Liver (tissue), 9 donors: ENCODE results near the gene C1QTNF12. TPM values are rescaled to one million over a fixed set of nuclear protein-coding genes. Genes with fewer than 3 reads are reported as not detected.

ENCODE experiments used
- DNase-seq: peaks from one replicate; pipeline ENCODE4 v3.0.0-alpha.2; 2017; ENCODE audit warnings: low spot score
- H3K27ac ChIP-seq, 2 donors: one replicate each; pipeline ENCODE4 v1.7.0; 2013; ENCODE audit warnings: inconsistent platforms in 2 of 2, low read length in 2 of 2, control low read depth in 1 of 2, low read depth in 1 of 2, mild to moderate bottlenecking in 1 of 2
- H3K27me3 ChIP-seq, 4 donors: one replicate each; pipeline versions ENCODE4 v1.6.1 to v1.7.0; 2013; ENCODE audit warnings: low read length in 3 of 4, inconsistent platforms in 1 of 4, mild to moderate bottlenecking in 1 of 4, moderate library complexity in 1 of 4; ENCODE audit not compliant: control insufficient read depth in 4 of 4, insufficient read depth in 4 of 4
- H3K36me3 ChIP-seq, 4 donors: one replicate each; pipeline versions ENCODE4 v1.6.1 to v1.7.0; 2013; ENCODE audit warnings: low read length in 3 of 4, mild to moderate bottlenecking in 3 of 4, low read depth in 1 of 4, moderate library complexity in 1 of 4; ENCODE audit not compliant: control insufficient read depth in 4 of 4, insufficient read depth in 3 of 4
- H3K4me1 ChIP-seq, 4 donors: one replicate each; pipeline versions ENCODE4 v1.6.1 to v1.7.0; 2013; ENCODE audit warnings: low read length in 3 of 4, mild to moderate bottlenecking in 3 of 4, moderate library complexity in 1 of 4; ENCODE audit not compliant: control insufficient read depth in 4 of 4, insufficient read depth in 4 of 4
- H3K4me3 ChIP-seq, 3 donors: one replicate each; pipeline versions ENCODE4 v1.6.1 to v1.7.0; 2013; ENCODE audit warnings: low read length in 3 of 3, control low read depth in 1 of 3, low read depth in 1 of 3, mild to moderate bottlenecking in 1 of 3
- H3K9ac ChIP-seq, 2 donors: one replicate each; pipeline ENCODE4 v1.7.0; 2013; ENCODE audit warnings: low read length in 2 of 2, mild to moderate bottlenecking in 2 of 2, moderate library complexity in 2 of 2, control low read depth in 1 of 2, low read depth in 1 of 2
- H3K9me3 ChIP-seq, 4 donors: one replicate each; pipeline versions ENCODE4 v1.6.1 to v1.7.0; 2013; ENCODE audit warnings: low read length in 3 of 4; ENCODE audit not compliant: control insufficient read depth in 4 of 4
- EGR1 ChIP-seq, 2 donors: IDR thresholded peaks; 2 replicates each; pipeline ENCODE4 v1.6.1; 2016 to 2018; ENCODE audit warnings: antibody characterized with exemption in 2 of 2, low read depth in 2 of 2
- FOXA1 ChIP-seq: IDR thresholded peaks from 2 replicates; pipeline ENCODE4 v1.6.1; 2016; ENCODE audit warnings: antibody characterized with exemption
- FOXA2 ChIP-seq: IDR thresholded peaks from 2 replicates; pipeline ENCODE4 v1.6.1; 2016; ENCODE audit warnings: antibody characterized with exemption
- GABPA ChIP-seq, 2 donors: IDR thresholded peaks in 1 of 2; conservative IDR thresholded peaks in 1 of 2; 2 replicates each; pipeline ENCODE4 v1.6.1; 2016; ENCODE audit warnings: antibody characterized with exemption in 2 of 2, mild to moderate bottlenecking in 1 of 2, moderate library complexity in 1 of 2
- HNF4A ChIP-seq, 2 donors: conservative IDR thresholded peaks; 2 replicates each; pipeline ENCODE4 v1.6.1; 2016; ENCODE audit warnings: antibody characterized with exemption in 2 of 2, mild to moderate bottlenecking in 2 of 2
- HNF4G ChIP-seq: IDR thresholded peaks from 2 replicates; pipeline ENCODE4 v1.6.1; 2016; ENCODE audit warnings: antibody characterized with exemption
- JUND ChIP-seq, 2 donors: IDR thresholded peaks; 2 replicates each; pipeline ENCODE4 v1.6.1; 2016; ENCODE audit warnings: antibody characterized with exemption in 2 of 2
- NR2F2 ChIP-seq: IDR thresholded peaks from 2 replicates; pipeline ENCODE4 v1.6.1; 2016; ENCODE audit warnings: antibody characterized with exemption
- RAD21 ChIP-seq, 2 donors: IDR thresholded peaks; 2 replicates each; pipeline ENCODE4 v1.6.1; 2016; ENCODE audit warnings: antibody characterized with exemption in 2 of 2, mild to moderate bottlenecking in 2 of 2
- RXRA ChIP-seq, 2 donors: IDR thresholded peaks; 2 replicates each; pipeline ENCODE4 v1.6.1; 2017 to 2018; ENCODE audit warnings: antibody characterized with exemption in 2 of 2, mild to moderate bottlenecking in 1 of 2
- SP1 ChIP-seq: IDR thresholded peaks from 2 replicates; pipeline ENCODE4 v1.6.1; 2018; ENCODE audit warnings: antibody characterized with exemption, mild to moderate bottlenecking
- TAF1 ChIP-seq: conservative IDR thresholded peaks from 2 replicates; pipeline ENCODE4 v1.6.1; 2016; ENCODE audit warnings: antibody characterized with exemption, mild to moderate bottlenecking
- YY1 ChIP-seq: IDR thresholded peaks from 2 replicates; pipeline ENCODE4 v1.6.1; 2016; ENCODE audit warnings: antibody characterized with exemption, mild to moderate bottlenecking
- WGBS: extraction: QIAGEN DNeasy Blood & Tissue Kit; methylation state at CpG from one replicate; pipeline ENCODE4 v1.1.7; 2013; 5-methylcytosine and 5-hydroxymethylcytosine counted together
- polyA plus RNA-seq, 2 donors: library from polyadenylated mRNA; stranded (reverse) in 1 of 2; unstranded in 1 of 2; fragments of 200-250 nt in 1 of 2; fragments of >200 nt in 1 of 2; fragmentation: Nextera tagmentation in 1 of 2; extraction: Ambion mirVana in 1 of 2; gene quantifications; one replicate each; pipeline versions ENCODE4 v1.2.1 to v1.2.3, GENCODE V29; 2013 to 2015
- total RNA-seq, 2 donors: library from RNA; depleted of rRNA; stranded (reverse); fragments of >200 nt; gene quantifications; one replicate each; pipeline ENCODE4 v1.2.3, GENCODE V29; 2014
- TF ChIP-seq, protein P1 (sequence below): fragments of 150-350 bp; IDR thresholded peaks from 2 replicates; pipeline ENCODE4 v1.5.1; 2017; ENCODE audit warnings: improper control_type of control experiment, low read depth, low read length; ENCODE audit not compliant: missing input control
- TF ChIP-seq, protein P2 (sequence below): IDR thresholded peaks from 2 replicates; pipeline ENCODE4 v1.6.1; 2016; ENCODE audit warnings: antibody characterized with exemption, mild to moderate bottlenecking
- TF ChIP-seq, protein P3 (sequence below): IDR thresholded peaks from 2 replicates; pipeline ENCODE4 v1.6.1; 2016; ENCODE audit warnings: antibody characterized with exemption
- TF ChIP-seq, protein P4 (sequence below): IDR thresholded peaks from 2 replicates; pipeline ENCODE4 v1.6.1; 2016; ENCODE audit warnings: antibody characterized with exemption
- donor health status: healthy.
- donor health status: healthy.
- donor health status: healthy.
- donor health status: healthy.
- donor health status: healthy.

Gene C1QTNF12
- total and polyA plus RNA-seq, 4 donors = 0.39 to 0.40 TPM; not detected in 2

DNA sequence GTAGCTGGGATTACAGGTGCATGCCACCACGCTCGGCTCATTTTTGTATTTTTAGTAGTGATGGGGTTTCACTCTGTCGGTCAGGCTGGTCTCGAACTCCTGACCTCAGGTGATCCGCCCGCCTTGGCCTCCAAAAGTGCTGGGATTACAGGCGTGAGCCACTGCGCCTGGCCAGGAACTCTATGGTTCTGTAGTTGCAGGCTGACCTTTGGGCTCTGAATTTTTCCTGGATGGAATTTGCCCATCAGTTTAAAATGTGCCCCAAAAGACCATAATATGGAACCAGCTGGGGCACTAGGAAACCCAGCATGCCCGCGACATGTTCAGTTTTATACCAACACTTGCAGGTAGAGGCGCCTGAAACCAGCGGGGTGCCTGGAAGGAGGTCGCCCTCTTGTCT, 32.1 kb upstream of the C1QTNF12 start:
- Histone ChIP-seq H3K4me1 (peaks cover 12 to 33% (median 22%) of the 10 kb centered on the region in 4 donors), H3K9me3 (no peaks in the 10 kb centered on the region), H3K27me3 (no peaks in the 10 kb centered on the region), H3K27ac (no peak overlapping the region), H3K36me3 (no peaks in the 10 kb centered on the region), H3K4me3 (no peak overlapping the region), H3K9ac (no peak overlapping the region)
- DNase-seq = no peak
- peak; percentile 46 to 60 for TF ChIP-seq HNF4A (conservative IDR thresholded peaks at IDR 0.05)
- no peak for TF ChIP-seq FOXA1
- TF ChIP-seq SP1 = peak; percentile 24
- 78% methylated on average over 13 of the region's 13 CpGs for WGBS

DNA sequence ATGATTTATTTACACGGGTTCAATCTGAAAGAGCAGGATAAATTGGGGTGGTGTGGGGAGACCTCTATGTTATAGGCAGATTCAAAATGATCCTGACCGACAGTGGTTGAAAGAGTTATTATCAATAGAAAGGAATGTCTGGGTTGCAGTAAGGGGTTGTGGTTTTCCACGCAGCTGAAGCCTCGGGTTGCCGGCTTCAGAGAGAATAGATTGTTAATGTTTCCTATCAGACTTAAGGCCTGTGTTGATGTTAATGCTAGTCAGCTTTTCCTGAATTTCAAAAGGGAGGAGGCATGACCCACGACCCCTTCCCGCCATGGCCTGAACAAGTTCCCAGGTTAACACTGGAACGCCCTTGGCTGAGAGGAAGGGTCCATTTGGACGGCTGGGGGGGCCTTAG, 29.3 kb upstream of the C1QTNF12 start:
- no peak for DNase-seq
- Histone ChIP-seq H3K4me3 (no peak overlapping the region), H3K4me1 (peaks cover 13 to 36% (median 27%) of the 10 kb centered on the region in 4 donors), H3K27me3 (no peaks in the 10 kb centered on the region), H3K36me3 (peaks cover 0 to under 1% (median 0%) of the 10 kb centered on the region in 4 donors), H3K9ac (no peak overlapping the region), H3K9me3 (no peaks in the 10 kb centered on the region), H3K27ac (no peak overlapping the region)
- WGBS = 84% methylated on average over 9 of the region's 9 CpGs
- no peak for TF ChIP-seq RXRA (IDR thresholded peaks at IDR 0.05)
- TF ChIP-seq, protein P1, sequence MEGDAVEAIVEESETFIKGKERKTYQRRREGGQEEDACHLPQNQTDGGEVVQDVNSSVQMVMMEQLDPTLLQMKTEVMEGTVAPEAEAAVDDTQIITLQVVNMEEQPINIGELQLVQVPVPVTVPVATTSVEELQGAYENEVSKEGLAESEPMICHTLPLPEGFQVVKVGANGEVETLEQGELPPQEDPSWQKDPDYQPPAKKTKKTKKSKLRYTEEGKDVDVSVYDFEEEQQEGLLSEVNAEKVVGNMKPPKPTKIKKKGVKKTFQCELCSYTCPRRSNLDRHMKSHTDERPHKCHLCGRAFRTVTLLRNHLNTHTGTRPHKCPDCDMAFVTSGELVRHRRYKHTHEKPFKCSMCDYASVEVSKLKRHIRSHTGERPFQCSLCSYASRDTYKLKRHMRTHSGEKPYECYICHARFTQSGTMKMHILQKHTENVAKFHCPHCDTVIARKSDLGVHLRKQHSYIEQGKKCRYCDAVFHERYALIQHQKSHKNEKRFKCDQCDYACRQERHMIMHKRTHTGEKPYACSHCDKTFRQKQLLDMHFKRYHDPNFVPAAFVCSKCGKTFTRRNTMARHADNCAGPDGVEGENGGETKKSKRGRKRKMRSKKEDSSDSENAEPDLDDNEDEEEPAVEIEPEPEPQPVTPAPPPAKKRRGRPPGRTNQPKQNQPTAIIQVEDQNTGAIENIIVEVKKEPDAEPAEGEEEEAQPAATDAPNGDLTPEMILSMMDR = no peak
- TF ChIP-seq, protein P2, sequence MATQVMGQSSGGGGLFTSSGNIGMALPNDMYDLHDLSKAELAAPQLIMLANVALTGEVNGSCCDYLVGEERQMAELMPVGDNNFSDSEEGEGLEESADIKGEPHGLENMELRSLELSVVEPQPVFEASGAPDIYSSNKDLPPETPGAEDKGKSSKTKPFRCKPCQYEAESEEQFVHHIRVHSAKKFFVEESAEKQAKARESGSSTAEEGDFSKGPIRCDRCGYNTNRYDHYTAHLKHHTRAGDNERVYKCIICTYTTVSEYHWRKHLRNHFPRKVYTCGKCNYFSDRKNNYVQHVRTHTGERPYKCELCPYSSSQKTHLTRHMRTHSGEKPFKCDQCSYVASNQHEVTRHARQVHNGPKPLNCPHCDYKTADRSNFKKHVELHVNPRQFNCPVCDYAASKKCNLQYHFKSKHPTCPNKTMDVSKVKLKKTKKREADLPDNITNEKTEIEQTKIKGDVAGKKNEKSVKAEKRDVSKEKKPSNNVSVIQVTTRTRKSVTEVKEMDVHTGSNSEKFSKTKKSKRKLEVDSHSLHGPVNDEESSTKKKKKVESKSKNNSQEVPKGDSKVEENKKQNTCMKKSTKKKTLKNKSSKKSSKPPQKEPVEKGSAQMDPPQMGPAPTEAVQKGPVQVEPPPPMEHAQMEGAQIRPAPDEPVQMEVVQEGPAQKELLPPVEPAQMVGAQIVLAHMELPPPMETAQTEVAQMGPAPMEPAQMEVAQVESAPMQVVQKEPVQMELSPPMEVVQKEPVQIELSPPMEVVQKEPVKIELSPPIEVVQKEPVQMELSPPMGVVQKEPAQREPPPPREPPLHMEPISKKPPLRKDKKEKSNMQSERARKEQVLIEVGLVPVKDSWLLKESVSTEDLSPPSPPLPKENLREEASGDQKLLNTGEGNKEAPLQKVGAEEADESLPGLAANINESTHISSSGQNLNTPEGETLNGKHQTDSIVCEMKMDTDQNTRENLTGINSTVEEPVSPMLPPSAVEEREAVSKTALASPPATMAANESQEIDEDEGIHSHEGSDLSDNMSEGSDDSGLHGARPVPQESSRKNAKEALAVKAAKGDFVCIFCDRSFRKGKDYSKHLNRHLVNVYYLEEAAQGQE = no peak
- no peak for TF ChIP-seq FOXA1
- TF ChIP-seq, protein P3, sequence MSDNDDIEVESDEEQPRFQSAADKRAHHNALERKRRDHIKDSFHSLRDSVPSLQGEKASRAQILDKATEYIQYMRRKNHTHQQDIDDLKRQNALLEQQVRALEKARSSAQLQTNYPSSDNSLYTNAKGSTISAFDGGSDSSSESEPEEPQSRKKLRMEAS = no peak
- no peak for TF ChIP-seq HNF4G
- TF ChIP-seq, protein P4, sequence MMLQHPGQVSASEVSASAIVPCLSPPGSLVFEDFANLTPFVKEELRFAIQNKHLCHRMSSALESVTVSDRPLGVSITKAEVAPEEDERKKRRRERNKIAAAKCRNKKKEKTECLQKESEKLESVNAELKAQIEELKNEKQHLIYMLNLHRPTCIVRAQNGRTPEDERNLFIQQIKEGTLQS = no peak
- no peak for TF ChIP-seq TAF1
- no peak for TF ChIP-seq EGR1 (IDR thresholded peaks at IDR 0.05; ENCODE audit: low read depth in 2 of 2)
- no peak for TF ChIP-seq FOXA2
- no peak for TF ChIP-seq YY1
- TF ChIP-seq HNF4A (conservative IDR thresholded peaks at IDR 0.05) = no peak
- no peak for TF ChIP-seq NR2F2
- TF ChIP-seq GABPA (IDR thresholded peaks at IDR 0.05 in 1 of 2, conservative IDR thresholded peaks at IDR 0.05 in 1 of 2) = no peak
- TF ChIP-seq RAD21 (IDR thresholded peaks at IDR 0.05) = no peak
- no peak for TF ChIP-seq SP1
- TF ChIP-seq JUND (IDR thresholded peaks at IDR 0.05) = no peak
